Parathyroid adenoma (tissue), 2 donors: Measurements from ENCODE around the gene EXOC4.

ENCODE experiments used
- H2AFZ ChIP-seq: fragments of 300-600 bp; sonication (generic); one replicate; pipeline ENCODE4 v1.7.0; 2017; ENCODE audit warnings: antibody characterized with exemption, mild to moderate bottlenecking
- H3K27ac ChIP-seq: fragments of 300-600 bp; sonication (generic); one replicate; pipeline ENCODE4 v1.7.0; 2017
- H3K27me3 ChIP-seq: fragments of 300-600 bp; sonication (generic); one replicate; pipeline ENCODE4 v1.7.0; 2017; ENCODE audit warnings: low read length; ENCODE audit not compliant: control insufficient read depth, insufficient read depth
- H3K36me3 ChIP-seq: fragments of 300-600 bp; sonication (generic); one replicate; pipeline ENCODE4 v1.7.0; 2017; ENCODE audit warnings: low read length; ENCODE audit not compliant: control insufficient read depth, insufficient read depth
- H3K4me1 ChIP-seq: fragments of 300-600 bp; sonication (generic); one replicate; pipeline ENCODE4 v1.7.0; 2017; ENCODE audit warnings: control low read depth
- H3K4me2 ChIP-seq: fragments of 300-600 bp; sonication (generic); one replicate; pipeline ENCODE4 v1.7.0; 2017; ENCODE audit warnings: low read length
- H3K4me3 ChIP-seq: fragments of 300-600 bp; sonication (generic); one replicate; pipeline ENCODE4 v1.7.0; 2017; ENCODE audit warnings: low read depth, low read length
- H3K79me2 ChIP-seq: fragments of 300-600 bp; sonication (generic); one replicate; pipeline ENCODE4 v1.7.0; 2017; ENCODE audit warnings: control low read depth
- H3K9ac ChIP-seq: fragments of 300-600 bp; sonication (generic); one replicate; pipeline ENCODE4 v1.7.0; 2017; ENCODE audit warnings: mild to moderate bottlenecking
- H3K9me3 ChIP-seq: fragments of 300-600 bp; sonication (generic); one replicate; pipeline ENCODE4 v1.7.0; 2017; ENCODE audit warnings: low read length; ENCODE audit not compliant: control insufficient read depth
- CTCF ChIP-seq: fragments of 300-600 bp; sonication (generic); IDR thresholded peaks from one replicate; pipeline ENCODE4 v1.7.0; 2017; ENCODE audit warnings: antibody characterized with exemption, mild to moderate bottlenecking
- donor health status: primary hyperparathyroidism.

Gene EXOC4

GRCh38 chr7:133481676-133482075, 228.8 kb downstream of the EXOC4 start:
- H3K9me3 ChIP-seq: no peaks in the 10 kb centered on the region
- H3K4me3 ChIP-seq: no peak overlapping the region
- H3K4me1 ChIP-seq: no peaks in the 10 kb centered on the region
- no peak overlapping the region for H3K4me2 ChIP-seq
- no peak overlapping the region for H2AFZ ChIP-seq
- no peaks in the 10 kb centered on the region for H3K27me3 ChIP-seq
- no peak overlapping the region for H3K27ac ChIP-seq
- H3K9ac ChIP-seq: no peak overlapping the region
- H3K79me2 ChIP-seq: no peaks in the 10 kb centered on the region
- no peaks in the 10 kb centered on the region for H3K36me3 ChIP-seq
- TF ChIP-seq CTCF: no peak

GRCh38 chr7:133482599-133482998, 229.7 kb downstream of the EXOC4 start:
- Histone ChIP-seq H2AFZ (no peak overlapping the region), H3K4me1 (no peaks in the 10 kb centered on the region), H3K9me3 (no peaks in the 10 kb centered on the region), H3K4me2 (no peak overlapping the region), H3K4me3 (no peak overlapping the region), H3K9ac (no peak overlapping the region), H3K27me3 (no peaks in the 10 kb centered on the region), H3K79me2 (no peaks in the 10 kb centered on the region), H3K36me3 (no peaks in the 10 kb centered on the region), H3K27ac (no peak overlapping the region)
- no peak for TF ChIP-seq CTCF

GRCh38 chr7:133484086-133484485, 231.2 kb downstream of the EXOC4 start:
- Histone ChIP-seq H3K4me1 (no peaks in the 10 kb centered on the region), H3K36me3 (no peaks in the 10 kb centered on the region), H3K4me2 (no peak overlapping the region), H3K27me3 (no peaks in the 10 kb centered on the region), H3K9me3 (no peaks in the 10 kb centered on the region), H3K4me3 (no peak overlapping the region), H3K9ac (no peak overlapping the region), H2AFZ (no peak overlapping the region), H3K27ac (no peak overlapping the region), H3K79me2 (no peaks in the 10 kb centered on the region)
- no peak for TF ChIP-seq CTCF

GRCh38 chr7:133489906-133490305, 237.0 kb downstream of the EXOC4 start:
- H2AFZ ChIP-seq: no peak overlapping the region
- no peaks in the 10 kb centered on the region for H3K27me3 ChIP-seq
- H3K9me3 ChIP-seq: no peaks in the 10 kb centered on the region
- no peak overlapping the region for H3K4me3 ChIP-seq
- H3K27ac ChIP-seq: no peak overlapping the region
- H3K4me1 ChIP-seq: no peaks in the 10 kb centered on the region
- H3K79me2 ChIP-seq: no peaks in the 10 kb centered on the region
- no peak overlapping the region for H3K4me2 ChIP-seq
- no peak for TF ChIP-seq CTCF
- H3K36me3 ChIP-seq: no peaks in the 10 kb centered on the region
- H3K9ac ChIP-seq: no peak overlapping the region

GRCh38 chr7:133491201-133491691, 238.4 kb downstream of the EXOC4 start:
- Histone ChIP-seq H3K79me2 (no peaks in the 10 kb centered on the region), H3K4me2 (no peak overlapping the region), H3K4me1 (no peaks in the 10 kb centered on the region), H3K9me3 (no peaks in the 10 kb centered on the region), H3K27ac (no peak overlapping the region), H2AFZ (no peak overlapping the region), H3K9ac (no peak overlapping the region), H3K36me3 (no peaks in the 10 kb centered on the region), H3K27me3 (no peaks in the 10 kb centered on the region), H3K4me3 (no peak overlapping the region)
- TF ChIP-seq CTCF: no peak
